ENCODE data around the gene STUM.
"Not testable (repeated sequence)": the region's sequence is repeated elsewhere in the genome, so short reads cannot be mapped to it uniquely, and the experiment has no call there.

STUM gene

GRCh38 chr1:226606311-226607267 is 58.0 kb downstream of the STUM start:
- no peak for DNase-seq

GRCh38 chr1:226607268-226607660 is 58.7 kb downstream of the STUM start:
- DNase-seq: no peak

GRCh38 chr1:226607821-226608220 is 59.3 kb downstream of the STUM start:
- DNase-seq: no peak

GRCh38 chr1:226608699-226609505 is 60.3 kb downstream of the STUM start:
- DNase-seq: peak; percentile 80

- DNase-seq: no peak
Measured at GRCh38 chr1:226609836-226610455, 61.4 kb downstream of the STUM start.

GRCh38 chr1:226610671-226611070 is 62.1 kb downstream of the STUM start:
- DNase-seq: no peak

- DNase-seq: no peak
Measured at GRCh38 chr1:226611301-226611700, 62.7 kb downstream of the STUM start.

GRCh38 chr1:226611980-226612379 is 63.4 kb downstream of the STUM start:
- DNase-seq: not testable (repeated sequence)

- DNase-seq: no peak
Measured at GRCh38 chr1:226615876-226616275, 67.3 kb downstream of the STUM start.

- DNase-seq: no peak
Measured at GRCh38 chr1:226616636-226617035, 68.1 kb downstream of the STUM start.

- DNase-seq: no peak
Measured at GRCh38 chr1:226617109-226617508, 68.5 kb downstream of the STUM start.

- not testable (repeated sequence) for DNase-seq
Measured at GRCh38 chr1:226617719-226618118, 69.2 kb downstream of the STUM start.

- no peak for DNase-seq
Measured at GRCh38 chr1:226618380-226618779, 69.8 kb downstream of the STUM start.

GRCh38 chr1:226619031-226619430 is 70.5 kb downstream of the STUM start:
- DNase-seq: no peak

GRCh38 chr1:226622012-226622411 is 73.4 kb downstream of the STUM start:
- no peak for DNase-seq

- DNase-seq: no peak
Measured at GRCh38 chr1:226624526-226624925, 76.0 kb downstream of the STUM start.

- DNase-seq: no peak
Measured at GRCh38 chr1:226625326-226625725, 76.8 kb downstream of the STUM start.

- DNase-seq: no peak
Measured at GRCh38 chr1:226625832-226626576, 77.4 kb downstream of the STUM start.

- DNase-seq: peak; percentile 89
Measured at GRCh38 chr1:226626577-226626956, 78.0 kb downstream of the STUM start.

- DNase-seq: no peak
Measured at GRCh38 chr1:226627050-226627755, 78.6 kb downstream of the STUM start.

GRCh38 chr1:226627924-226628611 is 79.5 kb downstream of the STUM start:
- DNase-seq: peak; percentile 43
